NCI-H146 treated with DMSO at 0.1 percent for 48 hours (cell line): ENCODE data around the gene NUP62CL.

ENCODE experiments used
- DNase-seq: peaks from one replicate; lab custom pipeline; 2025; ENCODE audit not compliant: unreplicated experiment; lab: John Stamatoyannopoulos, UW

Gene NUP62CL

DNA sequence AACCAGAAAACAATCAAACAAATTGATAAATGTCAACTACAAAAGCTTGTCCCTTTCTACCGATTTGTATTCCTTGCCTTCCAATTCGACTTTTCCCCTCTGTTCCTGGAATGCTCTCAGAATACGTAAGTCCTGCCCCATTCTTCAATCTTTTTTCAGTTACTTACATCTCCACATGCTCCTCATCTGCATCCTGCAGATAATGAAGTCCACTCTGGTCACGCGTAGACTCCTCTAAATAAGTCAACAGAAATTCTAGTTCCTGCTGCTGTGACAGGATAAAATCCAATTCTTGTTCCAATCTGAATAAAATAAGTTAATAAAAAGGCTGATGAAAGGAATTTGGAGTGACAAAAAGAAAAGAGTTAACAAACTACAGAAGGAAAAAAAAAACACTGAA, 53.2 kb downstream of the NUP62CL start:
- DNase-seq, result no peak

DNA sequence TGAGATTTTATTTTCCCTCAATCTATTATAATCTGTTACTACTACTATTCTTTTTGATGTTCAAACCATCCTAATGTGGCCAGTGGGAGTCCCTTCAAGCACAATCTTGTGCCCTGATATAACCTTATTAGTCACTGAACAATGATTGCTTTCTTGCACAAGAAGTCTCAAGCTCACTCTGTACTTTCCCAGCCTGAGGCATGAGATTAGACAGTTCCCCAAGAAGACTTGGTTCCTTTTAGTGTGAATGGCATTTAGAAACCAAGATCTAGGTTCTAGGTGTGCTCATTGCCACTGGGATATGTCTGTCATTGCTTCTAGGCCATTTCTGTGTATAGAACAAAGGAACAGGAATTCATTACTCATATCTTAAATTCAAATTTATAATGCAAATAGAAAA, 59.6 kb downstream of the NUP62CL start:
- DNase-seq, result no peak

DNA sequence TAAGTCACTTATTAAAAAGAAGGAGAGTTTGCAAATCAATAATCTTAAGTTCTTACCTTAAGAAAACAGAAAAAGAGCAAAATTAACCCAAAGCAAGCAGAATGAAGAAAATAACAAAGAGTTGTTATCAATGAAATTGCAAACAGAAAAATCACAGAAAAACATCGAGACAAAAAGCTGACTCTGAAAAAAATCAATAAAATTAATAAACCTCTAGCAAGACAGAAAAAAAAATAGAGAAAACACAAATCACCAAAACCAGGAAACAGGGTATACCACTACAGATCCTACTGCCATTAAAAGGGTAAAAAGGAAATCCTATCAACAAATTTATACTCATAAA, 70.3 kb downstream of the NUP62CL start:
- DNase-seq, result no peak

DNA sequence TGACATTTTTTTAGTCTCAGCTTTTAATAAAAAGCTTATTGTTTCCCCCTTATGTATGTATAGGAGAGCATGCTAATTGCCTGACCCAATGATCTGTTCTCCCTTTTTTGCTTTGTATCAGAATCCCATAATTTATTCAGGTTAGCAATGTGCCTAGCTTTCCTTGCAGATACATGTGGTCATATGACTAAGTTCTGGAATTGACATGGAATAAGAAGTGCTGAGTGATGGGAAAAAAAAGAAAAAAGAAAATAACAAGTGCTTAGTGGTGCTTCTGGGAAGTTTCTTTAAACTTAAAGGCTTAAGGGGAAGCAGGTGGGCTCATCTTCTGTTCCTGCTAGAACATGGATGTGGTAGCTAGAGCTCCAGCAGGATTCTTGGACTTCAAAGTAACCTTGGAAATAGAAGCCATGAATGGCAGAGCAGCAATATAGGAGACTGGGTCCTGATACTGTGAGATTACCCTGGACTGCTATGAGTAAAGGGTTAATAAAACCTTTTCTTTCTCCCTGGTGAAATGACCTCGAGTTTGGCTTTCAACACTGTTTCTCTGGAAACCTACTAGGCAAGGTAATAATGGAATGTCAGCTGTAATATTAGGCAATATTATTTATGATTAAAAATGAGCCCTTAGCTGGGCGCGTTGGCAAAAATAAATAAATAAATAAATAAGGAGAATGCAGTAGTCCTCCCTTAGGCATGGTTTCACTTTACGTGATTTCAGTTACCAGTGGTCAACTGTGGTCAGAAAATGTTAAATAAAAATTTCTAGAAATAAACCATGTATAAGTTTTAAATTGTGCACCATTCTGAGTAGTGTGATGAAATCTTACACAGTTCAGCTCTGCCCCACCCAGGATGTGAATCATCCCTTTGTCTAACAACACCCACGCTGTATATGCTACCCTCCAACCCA, 70.9 kb downstream of the NUP62CL start:
- DNase-seq, result no peak

DNA sequence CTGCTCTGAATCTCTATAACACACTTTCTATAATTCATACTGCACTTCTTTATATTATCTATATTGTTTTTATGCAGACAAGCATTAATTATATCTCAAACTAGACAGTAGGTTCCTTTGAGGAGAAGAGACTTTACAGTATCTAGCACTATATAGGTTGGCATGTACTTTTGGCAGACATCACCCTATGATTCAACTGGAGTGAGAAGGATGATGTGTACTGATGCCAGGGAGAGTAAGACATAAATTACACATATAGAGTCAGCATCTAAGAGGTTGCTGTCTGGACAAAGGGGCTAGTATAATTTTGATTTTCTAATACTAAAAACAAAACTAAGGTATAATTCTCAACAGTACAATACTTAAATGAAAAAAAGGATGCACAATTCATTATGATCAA, 82.5 kb downstream of the NUP62CL start:
- no peak for DNase-seq

DNA sequence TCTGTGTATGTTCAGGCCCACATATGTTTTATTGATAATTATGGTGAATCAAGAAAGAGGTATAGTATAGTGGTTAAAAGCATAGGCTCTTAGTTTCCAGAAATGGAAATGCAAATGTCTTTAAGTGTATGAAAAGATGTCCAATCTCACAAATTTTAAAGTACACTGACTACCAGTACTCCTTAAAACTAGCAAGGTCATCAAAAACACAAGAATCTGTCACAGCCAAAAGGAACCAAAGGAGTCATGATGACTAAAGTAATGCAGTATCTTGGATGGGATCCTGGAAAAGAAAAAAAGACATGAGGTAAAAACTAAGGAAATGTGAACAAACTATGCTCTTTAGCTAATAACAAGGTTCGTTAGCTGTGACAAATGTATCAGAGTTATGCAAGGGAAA, 87.0 kb downstream of the NUP62CL start:
- no peak for DNase-seq

DNA sequence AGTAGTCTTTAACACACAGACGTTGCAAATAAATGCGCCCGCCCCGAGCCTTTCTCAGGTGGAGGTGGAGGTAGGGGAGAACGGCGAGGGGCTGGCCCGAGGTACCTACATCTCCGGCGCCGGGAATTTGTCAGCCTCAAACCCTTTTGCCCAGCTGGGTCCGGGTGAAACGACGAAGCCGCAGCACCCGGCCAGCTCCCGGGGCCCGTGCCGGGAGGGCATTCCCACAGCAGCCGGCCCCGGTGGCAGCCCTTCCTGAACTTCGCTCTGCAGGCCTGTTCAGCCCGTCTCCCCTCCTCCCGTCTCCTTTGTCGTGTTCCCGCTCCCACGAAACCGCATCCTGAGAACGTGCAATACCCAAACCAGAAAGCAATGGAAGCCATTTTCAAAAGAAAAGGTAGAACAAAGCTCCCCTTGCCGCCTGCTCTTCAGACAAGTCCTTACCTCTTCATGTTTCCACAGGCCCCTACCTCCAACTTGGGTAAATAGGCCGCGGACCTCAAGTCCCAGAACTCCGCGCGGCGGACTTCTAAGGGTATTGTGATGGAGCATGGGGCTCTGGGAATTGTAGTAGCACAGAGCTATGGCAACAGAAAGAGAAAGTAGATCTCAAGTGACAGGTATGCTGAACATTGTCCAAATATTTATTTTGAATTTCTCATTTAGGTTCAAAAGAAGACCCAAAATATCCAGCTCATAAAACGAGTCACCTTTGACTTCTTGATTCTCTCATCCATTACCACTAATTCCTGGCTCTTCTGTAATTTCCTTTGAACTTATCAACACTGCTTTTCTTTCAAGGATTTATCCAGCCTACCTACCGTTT, 87.7 kb downstream of the NUP62CL start, which contains the start of gene RBM41:
Gene RBM41, minus strand, starts transcription at position 501 of the 826 bp plus-strand sequence. Its CDS starts 49 bp downstream, at position 452.
- peak; percentile 39 for DNase-seq

DNA sequence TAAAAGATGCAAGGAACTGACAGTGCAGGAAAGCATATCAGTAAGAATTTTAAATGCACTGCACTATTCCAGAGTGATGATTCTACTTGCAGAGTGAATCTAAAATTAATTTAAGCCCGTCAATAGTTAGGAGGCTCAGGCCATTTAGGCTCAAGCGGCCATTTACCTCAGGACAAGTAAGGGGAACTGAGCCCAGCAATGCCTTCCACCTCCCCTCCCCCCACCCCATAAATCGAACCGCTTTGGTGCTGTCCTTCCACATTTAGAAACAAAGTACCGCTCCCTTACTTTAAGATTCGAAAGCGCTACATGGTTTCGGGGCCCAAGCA, 88.3 kb downstream of the NUP62CL start:
- DNase-seq, result no peak

DNA sequence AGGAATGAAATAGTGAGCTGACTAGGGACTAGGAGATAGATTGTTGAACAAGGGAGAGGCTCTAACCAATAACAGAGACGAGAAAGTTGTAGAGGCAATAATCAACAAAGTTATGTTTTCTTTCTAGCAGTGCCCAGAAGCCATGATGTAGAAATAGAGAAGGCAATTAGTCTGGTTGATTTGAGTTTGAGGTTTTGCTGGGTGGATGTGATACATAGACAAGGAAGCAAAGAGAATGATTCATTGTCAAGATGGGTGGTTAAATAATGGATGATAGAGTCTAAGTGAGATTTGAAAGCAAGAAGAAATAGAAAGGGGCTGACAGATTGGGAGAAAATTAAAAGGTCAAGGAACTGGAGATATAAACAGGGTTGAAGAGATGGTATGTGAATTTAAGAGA, 98.8 kb downstream of the NUP62CL start:
- DNase-seq, result no peak

DNA sequence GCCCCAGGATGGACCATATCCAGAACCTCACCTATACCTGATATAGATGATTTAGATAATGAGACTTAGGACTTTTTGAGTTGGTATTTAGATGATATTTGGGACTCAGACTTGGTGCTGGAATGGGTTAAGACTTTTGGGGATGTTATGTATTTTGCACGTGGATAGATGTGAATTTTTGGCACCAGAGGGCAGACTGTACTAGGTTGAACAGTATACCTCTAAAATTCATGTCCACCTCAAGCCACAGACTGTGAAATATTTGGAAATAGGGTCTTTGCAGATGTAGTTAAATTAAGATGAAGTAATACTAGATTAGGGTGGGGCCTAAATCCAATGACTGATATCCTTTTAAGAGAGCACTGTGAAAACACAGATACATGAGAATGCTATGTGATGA, 103.3 kb downstream of the NUP62CL start:
- no peak for DNase-seq

DNA sequence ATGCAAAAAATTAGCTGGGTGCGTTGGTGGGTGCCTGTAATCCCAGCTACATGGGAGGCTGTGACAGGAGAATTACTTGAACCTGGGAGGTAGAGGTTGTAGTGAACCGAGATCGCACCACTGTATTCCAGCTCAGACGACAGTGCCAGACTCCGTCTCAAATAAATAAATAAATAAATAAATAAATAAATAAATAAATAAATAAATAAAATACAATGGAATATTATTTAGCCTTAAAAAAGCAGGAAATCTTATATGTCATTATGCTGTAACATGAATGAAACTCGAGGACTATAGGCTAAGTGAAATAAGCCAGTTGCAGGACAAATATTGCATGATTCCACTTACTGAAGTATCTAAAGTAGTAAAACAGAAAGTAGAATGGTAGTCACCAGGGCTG, 130.1 kb downstream of the NUP62CL start:
- DNase-seq, result no peak
